Endometrial microvascular endothelial cells (primary cell): ENCODE data around the gene TMEM178B. TPM values are rescaled to one million over a fixed set of nuclear protein-coding genes. Genes with fewer than 3 reads are reported as not detected.
"Not testable (repeated sequence)": the region's sequence is repeated elsewhere in the genome, so short reads cannot be mapped to it uniquely, and the experiment has no call there.

ENCODE experiments used
- in situ Hi-C: cut with HindIII; loops from 2 replicates; pipeline ENCODE4 v1.10.0; 2017; ENCODE audit warnings: low sequenced_read_pairs, low pct_unique_long_range_greater_than_20kb; ENCODE audit errors: inconsistent ontology term
- total RNA-seq: library from RNA; depleted of rRNA; stranded (reverse); fragments of >200 nt; gene quantifications from one replicate; pipeline ENCODE4 v1.2.3, GENCODE V29; 2015; ENCODE audit errors: inconsistent ontology term

Gene TMEM178B
- total RNA-seq, 1 donor from 2014 or later, result 0.28 TPM

DNA sequence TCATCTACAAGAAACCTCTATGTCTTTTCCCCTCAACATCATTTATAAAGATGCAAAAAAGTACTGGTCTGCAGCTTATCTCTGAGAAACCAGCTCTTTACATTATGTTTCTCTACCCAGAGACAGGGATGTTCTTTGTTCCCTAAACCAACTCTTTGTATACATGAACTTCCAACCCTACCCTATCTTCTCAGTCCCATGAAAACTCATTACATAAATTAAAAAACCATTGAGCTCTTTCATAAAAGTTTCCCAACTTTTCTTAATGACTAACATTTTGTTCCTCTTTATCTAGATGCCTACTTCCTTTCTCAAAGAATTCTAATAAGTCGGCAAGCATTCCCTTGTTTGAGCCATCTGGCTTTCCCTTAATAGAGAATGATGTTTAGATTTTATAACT lies 284.5 kb downstream of the TMEM178B start:
- in situ Hi-C loops, result no loop called here

DNA sequence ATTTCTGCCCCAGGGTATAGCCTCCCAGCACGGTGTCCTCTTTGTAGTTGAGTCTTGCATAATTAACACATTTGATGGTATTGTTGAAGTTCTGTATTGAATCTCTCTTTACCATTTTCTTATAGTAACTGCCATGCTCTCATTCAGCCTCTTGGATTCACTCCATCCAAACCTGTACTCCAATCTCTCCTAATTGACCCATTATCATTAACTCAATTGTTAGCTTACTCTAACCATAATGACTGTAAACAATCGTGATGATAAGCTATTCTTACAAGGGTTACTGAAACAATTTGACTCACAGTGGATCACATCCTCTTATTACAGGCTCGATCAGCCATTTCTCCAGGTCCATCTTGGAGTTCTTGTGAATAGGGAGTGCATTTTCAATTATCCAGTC lies 285.4 kb downstream of the TMEM178B start:
- in situ Hi-C loops, result no loop called here

DNA sequence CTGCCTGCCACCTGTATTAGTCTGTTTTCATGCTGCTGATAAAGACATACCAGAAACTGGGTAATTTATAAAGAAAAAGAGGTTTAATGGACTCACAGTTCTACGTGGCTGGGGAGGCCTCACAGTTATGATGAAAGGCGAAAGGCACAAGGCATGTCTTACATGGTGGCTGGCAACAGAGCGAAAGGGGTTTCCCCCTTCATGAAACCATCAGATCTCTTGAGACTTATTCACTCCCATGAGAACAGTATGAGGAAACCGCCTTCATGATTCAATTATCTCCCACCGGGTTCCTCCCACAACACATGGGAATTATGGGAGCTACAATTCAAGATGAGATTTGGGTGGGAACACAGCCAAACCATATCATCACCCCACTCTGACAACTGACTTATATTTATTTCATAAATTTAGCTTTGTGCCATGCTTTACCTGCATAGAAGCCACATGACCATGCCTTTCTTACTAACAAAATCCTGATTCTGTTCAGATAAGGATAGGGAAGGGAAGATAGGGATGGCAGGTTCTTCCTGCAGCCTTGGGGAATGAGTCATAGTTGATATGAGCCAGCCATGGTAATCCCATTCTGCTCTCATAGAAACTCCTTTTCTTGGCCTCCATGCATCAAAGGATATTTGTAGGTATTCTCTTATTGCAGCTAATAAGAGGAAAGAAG lies 286.0 kb downstream of the TMEM178B start:
- in situ Hi-C loops, result no loop called here

DNA sequence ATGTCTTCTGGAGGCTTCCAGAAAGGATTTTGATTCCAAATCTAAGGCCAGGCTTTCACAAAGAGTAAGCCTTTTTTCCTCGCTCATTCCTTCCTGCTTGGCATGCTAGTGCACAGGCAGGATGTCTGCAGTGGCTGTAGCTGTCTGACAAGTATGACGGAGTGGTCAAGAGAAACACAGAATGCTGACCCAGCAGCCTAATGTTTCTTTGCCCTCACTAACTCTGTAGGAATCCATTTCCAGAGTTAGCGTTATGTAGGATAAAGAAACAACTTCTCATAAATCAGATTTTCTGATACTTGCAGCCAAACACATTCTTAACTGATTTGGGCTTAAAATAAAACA lies 286.5 kb downstream of the TMEM178B start:
- in situ Hi-C loops, result no loop called here

DNA sequence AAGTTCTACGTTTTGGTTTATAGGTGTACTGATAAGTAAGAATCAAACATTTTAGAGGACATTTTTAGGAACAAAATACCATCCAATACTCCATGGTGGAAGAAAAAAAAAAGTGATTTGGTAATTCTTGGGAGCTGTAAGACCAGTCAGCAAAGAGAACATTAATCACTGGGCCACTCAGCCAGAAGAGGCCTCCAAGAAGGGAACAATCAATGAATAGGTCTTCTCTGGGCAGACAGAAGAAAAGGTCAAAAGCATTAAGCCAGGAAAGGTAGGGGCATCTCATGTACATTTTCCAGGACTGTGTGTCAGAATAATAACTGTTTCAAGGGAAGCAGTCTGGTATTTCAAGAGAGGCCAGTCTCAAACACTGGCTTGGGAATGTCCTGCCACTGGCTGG lies 286.9 kb downstream of the TMEM178B start:
- in situ Hi-C loops, result no loop called here

DNA sequence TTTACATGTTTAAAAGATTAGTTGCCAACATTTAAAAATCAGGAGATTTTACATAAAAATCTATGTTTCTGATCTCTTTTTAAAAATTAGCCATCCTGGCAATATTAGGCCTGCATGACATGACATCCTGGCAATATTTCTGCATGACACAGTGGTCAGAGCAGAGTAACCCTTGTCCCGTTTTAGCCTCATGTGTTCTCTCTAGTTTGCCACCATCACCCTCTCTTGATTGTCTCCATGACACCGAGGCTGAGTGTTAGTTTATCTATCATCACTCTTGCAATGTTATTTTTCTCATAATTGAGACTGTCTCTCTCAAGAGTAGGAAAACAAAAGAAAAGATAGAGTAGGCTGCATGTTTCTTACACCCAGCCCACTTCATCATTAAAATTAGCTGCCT lies 287.6 kb downstream of the TMEM178B start:
- in situ Hi-C loops, result no loop called here

DNA sequence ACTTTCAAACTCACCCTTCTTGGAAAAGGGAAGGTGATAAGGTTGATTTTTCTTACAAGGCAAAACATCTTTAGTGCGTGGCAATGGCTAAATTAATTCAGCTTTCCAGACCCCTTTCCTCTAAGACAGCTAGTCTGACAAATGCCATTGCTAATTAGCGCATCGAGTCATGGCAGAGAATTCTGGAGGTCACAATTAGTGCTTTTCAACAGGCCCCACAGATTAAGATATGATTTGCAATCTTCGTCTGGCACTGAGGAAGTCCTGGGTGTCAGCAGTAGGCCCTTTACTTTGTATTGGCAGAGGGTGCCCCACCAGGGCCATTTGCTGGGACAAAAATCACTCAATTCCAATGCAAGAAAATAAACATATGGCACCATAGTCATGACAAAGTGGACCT lies 288.1 kb downstream of the TMEM178B start:
- in situ Hi-C loops, result no loop called here

DNA sequence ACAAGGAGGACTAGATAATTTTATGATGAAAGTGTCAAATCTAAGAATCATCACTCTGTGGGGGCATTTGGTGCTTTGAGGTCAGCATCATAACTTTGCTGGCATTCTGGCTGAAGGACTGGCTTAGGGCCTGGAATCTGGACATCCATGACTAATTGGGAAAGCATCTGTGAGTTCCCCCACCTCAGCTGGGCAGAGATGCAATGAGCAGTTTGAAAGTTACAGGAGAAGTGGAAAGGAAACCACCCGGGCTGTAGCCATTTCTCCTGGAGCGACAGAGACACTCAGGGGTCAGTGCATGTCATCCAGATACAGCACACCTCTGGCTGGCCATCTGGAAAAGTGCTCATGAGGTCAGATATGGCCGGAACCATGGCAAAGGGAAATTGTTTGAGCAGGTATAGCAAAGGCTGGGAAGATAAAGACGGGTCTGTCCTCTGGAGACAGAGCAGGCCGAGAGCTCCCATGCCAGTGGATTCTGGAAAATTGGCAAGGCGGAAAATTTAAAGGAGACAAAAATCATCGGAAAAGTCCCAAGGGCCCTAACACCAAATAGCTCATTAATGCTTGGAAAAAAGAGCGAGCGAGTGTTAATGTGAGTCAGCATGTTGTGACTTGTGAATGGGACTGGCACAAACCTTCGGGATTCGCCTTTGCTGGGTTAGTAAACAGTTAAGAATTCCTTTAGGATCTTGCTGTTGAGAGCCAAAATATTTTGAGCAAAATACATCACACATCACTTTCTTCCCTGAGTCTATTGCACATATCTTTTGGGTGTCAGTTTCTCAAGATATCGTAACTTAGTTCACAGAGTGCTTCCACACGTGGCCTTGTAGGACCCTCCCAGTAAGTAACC lies 288.9 kb downstream of the TMEM178B start:
- in situ Hi-C loops, result no loop called here

DNA sequence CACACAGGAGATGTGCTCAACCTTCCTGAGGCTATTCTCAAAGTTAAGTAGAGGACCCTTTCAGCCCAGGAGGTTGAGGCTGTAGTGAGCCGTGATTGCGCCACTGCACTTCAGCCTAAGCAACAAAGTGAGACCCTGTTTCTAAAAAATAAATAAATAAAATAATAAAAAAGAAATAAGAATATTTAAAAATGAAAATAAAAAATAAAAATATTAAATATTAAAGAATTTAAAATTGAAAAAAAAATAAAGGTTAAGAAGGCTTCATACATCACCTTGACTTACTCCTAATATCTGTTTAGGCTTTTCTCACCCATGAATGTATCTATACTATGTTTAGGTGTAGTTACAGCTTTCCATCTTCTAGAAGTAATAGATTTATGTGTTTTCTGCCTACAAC lies 289.9 kb downstream of the TMEM178B start:
- in situ Hi-C loops, result no loop called here

DNA sequence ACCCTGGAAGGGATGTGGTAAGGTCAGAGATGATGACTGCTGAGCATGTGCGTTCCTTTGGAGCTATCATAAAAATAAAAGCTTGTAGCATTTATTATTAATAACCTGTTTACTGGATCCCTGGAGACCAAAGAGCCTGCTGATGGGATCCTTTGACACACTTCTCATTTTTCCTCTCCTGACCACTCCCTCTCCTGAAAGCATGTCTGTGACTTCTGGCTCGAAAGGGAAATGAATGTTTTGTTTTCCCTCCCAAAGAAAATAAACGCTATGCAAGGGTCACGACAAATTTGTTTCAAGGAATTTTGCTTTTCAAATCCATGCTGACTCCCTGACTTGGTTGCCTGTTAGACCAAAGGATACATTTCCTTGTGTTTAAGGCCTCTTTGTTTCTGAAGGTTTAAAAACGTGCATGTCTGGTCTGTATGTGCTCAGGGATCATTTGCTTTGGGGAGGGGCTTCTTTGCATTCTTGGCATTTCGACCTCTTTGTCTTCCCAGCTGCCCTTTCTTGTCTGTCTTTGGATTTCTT lies 292.3 kb downstream of the TMEM178B start:
- in situ Hi-C loops, result no loop called here

DNA sequence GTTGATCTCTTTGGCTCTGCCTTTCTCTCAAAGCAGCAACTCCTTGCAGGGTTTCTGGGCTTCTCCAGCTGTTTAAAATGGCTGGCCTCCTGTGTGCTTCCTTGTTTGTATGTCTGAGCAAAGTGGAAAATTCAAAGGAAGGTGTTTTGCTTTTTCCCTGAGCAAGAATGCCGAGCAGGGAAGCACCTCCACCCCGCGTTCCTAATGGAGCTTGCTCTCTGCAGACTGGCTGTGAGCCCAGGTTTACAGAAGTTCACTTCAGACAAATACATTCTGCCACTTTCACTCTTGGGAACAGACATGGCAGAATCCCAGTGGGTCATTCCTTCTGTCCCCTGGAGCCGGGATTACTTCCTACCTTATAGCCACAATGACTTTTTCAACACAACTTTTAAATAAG lies 295.6 kb downstream of the TMEM178B start:
- in situ Hi-C loops, result no loop called here

DNA sequence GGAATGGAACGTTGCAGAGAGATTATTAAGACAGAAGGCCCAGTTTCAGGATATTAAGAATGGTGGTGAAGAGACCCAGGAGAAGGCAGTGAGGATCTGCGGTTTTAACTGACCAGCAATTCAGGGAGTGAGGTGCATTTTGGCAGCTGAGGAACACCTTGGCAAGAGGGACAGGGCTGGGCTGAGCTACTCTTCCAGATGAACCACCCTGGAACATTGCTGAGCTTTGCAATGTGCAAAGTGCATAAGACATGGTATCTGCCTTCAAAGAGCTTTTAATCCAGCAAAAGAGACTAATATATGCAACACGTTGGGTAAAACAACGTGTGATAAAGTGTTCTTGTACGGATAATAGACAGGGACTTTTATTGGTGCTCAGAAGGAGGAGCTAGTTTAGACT lies 296.3 kb downstream of the TMEM178B start:
- in situ Hi-C loops, result no loop called here

DNA sequence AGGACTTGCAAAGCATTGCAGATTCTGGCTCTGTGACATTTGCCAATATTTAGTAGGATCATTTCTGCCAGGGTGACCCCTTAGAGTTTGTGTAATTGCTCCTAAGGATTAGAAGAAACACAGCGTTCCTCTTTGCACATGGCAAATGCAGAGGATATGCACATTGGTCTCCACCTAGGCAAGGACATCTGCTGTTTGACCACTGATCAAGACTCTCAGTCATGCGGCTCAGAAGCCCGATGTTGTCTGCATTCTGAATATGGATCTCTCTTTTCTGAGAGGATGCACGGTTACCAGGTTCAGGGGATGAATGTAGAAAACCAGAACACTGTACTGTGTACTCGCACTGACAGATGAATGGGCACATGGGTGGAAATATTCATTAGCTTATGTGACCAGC lies 296.8 kb downstream of the TMEM178B start:
- in situ Hi-C loops, result no loop called here

DNA sequence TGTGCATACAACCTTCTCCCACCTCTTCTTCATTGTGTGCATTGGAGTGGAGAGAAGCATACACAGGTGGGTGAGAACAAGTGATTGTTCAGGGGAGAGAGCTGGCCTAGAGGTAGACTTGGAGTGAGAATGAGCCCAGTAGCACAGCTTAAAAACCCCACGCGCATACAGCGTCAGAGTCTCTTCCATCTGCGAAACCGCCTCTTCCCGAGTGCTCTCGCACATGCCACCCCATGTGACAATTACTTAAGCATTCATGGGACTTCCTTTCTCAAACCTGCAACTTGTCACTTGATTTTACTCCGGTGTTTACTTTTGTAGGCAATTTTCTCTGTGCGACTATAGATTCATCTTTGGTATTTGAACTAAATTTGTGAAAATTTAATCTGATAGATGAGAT lies 300.6 kb downstream of the TMEM178B start:
- in situ Hi-C loops, result no loop called here

DNA sequence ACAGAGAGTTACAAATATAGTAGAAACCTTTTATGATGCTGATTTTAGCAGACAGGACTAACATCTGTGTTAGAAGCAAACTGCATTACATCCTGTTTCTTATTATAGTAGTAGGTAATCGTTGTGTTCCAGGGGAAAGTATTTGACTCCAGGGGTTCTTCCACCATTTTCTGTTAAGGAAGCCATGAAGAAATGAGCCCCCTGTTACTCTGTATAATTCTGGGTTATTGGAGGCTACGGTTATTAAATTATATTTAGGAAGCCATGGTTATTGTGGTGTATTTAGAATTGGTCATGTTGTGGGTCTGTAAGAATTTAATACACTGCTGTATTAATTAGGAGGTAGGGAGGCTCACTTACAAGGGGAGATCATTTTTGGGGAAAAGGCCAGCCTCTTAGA lies 301.6 kb downstream of the TMEM178B start:
- in situ Hi-C loops, result no loop called here

DNA sequence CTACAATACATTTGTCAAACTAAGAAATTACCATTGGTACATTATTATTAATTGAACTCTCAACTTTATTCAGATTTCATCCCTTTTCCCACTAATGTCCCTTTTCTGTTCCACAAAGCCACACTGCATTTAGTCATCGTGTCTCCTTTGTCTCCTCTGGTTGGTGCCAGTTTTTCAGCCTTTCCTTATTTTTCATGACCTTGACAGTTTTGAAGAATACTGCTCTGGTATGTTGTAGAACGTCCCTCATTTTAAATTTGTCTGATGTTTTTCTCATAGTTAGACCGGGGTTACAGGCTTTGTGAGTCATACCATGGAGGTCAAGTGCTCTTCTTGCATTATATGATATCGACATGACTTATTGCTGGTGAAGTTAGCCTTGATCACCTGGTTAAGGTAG lies 304.0 kb downstream of the TMEM178B start:
- in situ Hi-C loops, result no loop called here

DNA sequence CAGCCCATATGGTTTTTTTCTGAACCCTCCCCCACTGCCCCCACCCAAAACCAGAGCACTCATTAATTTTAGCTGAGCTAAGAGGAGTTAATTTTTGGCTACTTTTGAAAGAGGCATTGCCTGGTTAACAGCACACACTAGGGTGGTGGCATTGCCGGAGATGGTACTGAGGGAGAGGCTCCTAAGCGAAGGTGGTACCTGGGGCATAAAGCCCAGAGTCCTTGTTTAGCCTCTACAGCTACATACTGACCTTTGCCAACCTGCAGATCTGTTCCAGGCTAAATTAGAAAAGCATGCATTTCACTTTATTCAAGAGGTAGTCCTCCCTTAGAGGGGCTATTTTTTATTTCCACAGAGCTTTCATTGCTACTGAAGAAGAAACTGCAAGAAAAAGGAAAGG lies 304.5 kb downstream of the TMEM178B start:
- in situ Hi-C loops, result no loop called here

DNA sequence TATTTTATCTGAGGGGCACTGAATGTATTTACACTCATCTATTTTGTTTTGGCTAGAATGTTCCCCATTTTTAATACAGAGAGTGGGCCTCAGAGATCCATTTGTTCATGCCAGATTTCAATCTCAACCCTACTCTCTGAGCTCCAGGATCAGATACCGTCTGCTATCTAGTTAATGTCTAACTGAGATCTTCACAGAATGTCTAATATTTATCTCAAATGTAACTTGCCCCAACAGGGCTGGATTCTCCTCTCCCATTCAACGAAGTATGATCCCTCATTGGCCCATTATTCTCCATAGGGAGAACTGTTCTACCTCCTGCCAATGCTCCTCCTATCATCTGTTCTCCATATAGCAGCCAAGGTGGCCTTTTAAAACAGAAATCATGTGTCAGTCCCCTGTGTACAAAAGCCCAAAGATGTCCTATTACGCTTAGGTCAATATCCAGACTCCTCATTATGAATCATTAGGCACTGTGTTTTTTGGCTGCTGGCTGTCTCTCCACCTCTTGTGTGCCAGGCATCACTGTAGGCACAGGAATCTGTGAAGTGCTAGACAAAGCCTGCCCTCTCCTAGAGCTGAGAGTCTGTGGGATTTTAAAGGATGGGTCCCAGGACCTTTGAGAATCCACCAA lies 308.0 kb downstream of the TMEM178B start:
- in situ Hi-C loops, result no loop called here

DNA sequence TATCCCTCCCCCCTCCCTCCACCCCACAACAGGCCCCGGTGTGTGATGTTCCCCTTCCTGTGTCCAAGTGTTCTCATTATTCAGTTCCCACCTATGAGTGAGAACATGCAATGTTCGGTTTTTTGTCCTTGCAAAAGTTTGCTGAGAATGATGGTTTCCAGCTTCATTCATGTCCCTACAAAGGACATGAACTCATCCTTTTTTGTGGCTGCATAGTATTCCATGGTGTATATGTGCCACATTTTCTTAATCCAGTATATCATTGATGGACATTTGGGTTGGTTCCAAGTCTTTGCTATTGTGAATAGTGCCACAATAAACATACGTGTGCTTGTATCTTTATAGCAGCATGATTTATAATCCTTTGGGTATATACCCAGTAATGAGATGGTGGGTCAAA lies 309.5 kb downstream of the TMEM178B start:
- in situ Hi-C loops, result not testable (repeated sequence)

DNA sequence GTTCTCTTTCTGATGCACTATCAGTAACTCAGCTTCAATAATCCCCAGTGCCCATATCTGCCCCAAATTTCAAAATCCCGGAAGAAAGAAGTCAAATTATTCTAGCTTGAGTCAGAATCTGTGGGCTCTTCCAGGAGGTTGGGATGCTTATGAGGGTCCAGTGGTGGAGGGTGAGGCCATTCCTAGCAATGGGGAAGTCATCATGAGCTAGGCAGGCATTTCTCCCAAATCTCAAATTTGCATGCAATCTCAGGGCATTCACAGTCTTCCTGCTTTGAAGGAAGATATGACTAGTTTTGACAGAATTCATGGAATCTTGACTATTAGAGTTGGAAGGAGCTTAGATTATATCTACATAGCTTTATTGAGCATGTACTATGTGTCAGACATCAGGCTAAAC lies 313.0 kb downstream of the TMEM178B start:
- in situ Hi-C loops, result no loop called here
